Measurements from ENCODE around the gene KCNQ4.

Gene KCNQ4

DNA sequence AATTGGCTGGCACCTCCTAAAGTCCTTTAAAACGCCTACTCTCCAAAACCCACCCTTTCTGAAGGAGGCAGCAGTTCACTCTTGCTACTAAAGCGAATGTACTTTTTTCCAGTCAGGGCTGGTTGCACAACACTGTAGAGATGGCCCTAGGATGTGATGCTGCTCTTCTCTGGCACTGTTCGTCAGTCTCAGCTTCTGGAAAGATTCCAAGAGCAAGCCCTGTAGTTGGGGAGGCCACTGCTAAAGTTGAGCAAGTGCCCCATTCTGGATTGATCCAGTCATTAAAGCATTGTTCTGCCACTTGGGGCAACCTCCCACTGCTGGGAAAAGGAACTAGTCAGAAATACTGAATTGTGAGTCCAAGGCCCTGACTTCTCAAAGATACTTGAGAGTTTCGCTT is 28.5 kb upstream of the KCNQ4 start:
- DNase-seq, result no peak

DNA sequence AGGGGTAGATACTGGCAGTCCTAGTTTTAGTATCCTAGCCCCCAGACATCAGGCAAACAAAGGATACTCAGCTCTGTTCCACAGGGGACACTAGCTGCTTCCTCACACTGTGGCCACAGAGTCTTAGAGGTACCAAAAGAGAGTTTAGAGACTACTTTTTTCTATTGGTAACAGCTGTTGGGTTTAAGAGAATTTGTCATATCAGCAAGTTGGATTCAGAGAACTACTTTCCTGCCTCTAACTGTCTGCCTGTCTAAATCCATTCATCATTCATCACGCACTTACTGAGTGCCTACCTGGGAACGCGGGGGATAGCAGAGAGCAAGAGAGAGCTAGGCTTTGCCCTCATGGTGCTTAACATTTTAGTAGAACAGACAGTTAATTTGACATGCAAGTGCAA is 27.1 kb upstream of the KCNQ4 start:
- no peak for DNase-seq

DNA sequence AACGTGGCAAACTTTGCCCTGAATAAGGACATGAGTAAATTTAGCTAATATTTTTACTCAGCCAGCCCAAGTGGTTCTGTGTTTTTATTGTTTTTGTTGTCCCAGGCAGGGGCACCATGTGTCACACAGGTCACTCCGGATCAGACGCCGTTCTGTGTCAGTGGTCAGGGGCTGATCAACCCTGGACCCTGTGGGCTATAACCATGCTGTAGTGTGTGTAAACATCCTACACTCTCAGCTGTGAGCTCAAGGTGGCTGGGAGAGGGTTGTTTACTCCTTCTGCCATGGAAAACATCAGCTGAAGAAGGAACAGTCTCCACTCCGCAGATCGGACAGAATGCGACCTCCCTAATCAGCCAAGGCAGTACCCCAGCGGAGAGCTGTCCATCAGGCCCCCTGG is 26.5 kb upstream of the KCNQ4 start:
- DNase-seq, result no peak

- no peak for DNase-seq
Measured at GRCh38 chr1:40758004-40758403, 25.6 kb upstream of the KCNQ4 start.

DNA sequence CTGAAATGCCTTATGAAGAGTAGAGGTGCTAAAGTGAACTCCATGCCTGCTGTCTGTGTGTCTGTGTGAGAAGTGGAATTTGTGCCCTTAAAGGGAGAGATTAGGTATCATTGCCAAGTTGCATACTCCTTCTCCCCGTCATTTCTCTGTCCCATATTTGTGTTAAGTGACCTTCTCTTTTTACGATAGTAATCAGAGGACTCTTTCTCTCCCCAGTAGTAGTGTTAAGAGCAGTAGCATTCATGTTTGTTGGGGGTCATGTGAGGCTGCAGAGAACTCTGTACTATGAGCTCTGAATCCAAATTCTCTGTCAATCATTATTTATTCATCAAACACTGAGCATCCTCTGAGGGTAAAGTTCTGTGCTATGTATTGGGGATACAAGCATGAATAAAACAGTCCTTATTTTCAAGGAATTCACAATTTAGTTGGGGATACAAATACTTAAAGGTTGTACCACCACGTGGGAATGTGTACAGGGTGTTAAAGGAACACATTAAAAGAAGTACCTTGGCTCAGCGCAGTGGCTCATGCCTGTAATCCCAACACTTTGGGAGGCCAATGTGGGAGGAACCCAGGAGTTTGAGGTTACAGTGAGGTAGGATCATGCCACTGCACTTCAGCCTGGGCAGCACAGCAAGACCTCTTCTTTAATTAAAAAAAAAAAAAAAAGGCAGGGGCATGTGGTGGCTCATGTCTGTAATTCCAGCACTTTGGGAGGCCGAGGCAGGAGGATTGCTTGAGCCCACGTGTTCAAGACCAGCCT is 24.8 kb upstream of the KCNQ4 start:
- DNase-seq, result no peak

GRCh38 chr1:40760984-40761383 is 22.6 kb upstream of the KCNQ4 start:
- DNase-seq, result no peak

DNA sequence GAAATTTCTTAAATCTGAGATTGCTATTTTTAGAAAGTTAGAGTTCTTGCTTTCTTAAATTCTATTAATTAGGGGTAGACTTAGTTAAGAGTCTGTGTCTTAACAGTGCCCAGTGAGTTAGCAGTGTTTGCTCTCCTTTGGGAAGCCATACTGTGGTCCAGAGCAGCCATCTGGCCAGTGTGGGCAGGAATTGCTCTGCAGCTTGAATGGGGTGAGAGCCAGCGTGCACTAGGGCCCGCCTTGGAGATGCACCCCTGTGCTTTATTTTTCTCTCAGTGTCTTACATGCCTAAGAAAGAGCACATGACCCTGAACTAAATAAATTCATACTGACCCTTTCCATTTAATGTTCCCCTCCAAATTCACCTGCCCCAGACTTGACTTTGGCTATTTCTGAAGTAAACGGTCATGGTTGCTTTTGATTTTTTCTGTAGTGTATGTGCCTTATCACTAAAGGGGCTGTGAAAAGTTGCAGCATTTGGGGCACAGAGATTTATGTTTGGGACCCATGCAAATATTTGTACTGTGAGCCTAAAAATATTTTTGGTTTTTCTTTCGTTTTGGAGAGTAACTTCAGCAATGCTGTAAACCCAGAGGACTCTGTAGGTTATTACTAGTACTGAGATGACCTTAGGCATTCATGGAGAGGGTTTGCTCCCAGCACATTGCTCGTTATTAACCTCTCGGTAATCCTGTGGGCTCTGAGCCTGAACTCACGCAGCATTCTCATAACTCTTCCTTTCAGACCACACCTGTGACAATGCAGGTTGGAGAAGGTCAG is 21.3 kb upstream of the KCNQ4 start:
- no peak for DNase-seq

DNA sequence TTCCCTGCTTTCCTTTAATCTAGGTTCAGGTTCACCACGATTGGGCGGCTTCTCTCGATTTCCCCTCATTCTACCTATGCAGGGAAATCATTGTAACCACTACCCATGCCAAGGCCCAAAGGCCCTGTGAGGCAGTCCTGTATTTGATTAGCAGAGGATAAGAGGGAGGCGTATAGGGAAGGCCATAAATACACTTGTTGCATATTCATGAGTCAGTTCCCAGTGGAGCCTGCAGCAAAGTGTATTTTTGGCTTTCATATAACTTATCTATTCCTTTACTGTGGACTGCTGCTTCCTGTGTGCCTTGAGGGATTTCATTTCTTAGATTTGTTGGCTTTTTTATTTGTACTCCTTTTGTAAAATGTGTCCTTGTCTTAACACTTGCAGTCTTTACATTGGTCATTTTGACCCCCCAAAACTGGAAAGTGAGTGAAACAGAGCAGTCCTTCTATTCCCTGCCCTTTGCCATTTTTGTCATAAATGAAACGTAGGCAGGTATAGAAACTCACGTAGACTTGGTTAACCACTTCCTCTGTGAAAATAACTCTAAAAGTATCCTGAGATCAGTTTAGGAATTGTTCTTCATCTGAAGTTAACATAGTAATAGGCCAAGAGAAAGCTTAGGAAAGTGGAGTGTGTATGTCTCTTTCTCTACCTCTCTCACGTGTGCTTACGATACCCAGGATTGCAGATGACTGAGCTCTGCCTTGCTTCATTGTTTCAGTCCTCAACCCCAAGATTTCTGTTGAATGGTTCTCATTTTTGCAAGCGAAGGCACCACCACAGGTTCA is 19.6 kb upstream of the KCNQ4 start:
- no peak for DNase-seq

DNA sequence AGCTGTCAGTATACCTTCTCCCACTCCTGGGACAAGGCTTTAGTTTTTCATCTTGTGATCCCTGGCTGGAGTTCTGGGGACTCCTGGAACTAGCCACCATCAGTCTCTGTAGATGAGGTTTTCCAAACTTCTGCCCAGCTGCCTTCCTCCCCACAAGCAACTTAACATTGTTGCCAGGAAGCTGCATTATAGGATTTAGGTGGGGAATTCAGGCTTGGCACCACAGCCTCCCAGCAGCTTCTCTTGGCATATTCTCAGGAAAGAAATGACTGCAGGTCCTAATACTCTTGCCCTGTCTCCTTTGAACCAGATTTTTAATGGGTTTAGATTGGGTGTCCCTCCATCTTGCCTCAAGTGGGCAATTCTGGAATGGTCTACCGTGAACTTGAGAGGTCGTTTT is 18.6 kb upstream of the KCNQ4 start:
- DNase-seq, result no peak

GRCh38 chr1:40766017-40766416 is 17.6 kb upstream of the KCNQ4 start:
- no peak for DNase-seq

DNA sequence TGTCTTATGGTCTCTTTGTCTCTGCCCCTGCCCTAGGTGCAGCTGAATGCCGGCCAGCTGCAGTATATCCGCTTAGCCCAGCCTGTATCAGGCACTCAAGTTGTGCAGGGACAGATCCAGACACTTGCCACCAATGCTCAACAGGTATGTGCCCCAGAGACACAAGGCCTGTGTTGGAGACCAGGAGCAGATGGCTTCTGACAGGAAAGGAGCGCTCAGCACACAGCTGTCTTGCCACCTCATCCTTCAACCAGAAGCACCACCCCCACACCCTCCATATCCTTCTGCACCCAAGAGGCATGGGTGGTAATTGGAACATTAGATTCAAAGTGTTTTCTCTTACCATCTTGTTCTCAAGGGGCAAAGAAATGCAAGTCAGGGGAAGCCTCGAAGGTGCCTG is 17.0 kb upstream of the KCNQ4 start:
- no peak for DNase-seq

DNA sequence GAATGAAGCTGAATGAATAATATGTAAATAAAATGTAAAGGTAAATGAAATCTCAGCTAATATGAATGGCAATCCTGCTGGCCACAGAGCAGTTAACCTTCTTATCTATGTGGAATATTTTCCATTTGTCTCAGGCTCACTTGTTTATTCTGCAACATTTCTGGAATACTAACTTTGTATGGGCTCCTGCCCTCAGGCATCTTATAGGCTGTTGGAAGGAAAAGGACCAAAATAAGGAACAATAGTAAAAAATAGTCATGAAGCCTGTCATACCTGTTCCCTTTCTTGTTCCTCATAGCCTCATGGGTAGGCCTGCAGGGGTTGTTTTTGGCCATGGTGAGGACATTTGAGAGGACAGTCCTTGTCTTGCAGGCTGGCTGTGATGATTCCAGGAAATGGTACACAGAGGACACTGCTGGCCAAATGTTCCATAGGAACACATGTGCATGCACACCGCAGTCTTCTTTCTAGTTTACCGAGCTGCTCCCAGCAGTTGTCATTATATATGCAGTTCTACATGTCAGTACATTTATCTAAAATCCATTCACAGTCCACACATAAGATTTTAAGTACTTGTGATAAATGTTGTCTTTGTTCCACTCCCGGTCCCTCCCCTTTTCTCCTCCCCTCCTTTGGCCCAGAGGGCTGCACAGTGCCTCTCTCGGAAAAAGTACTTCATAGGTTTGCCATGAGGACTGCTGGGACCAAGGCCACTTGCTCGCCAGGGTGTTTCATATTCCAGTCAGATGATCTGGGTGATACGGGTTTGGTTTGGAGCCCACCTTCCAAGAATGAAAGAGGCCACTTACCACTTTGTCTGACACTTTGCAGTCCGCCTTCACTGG is 15.2 kb upstream of the KCNQ4 start:
- no peak for DNase-seq

DNA sequence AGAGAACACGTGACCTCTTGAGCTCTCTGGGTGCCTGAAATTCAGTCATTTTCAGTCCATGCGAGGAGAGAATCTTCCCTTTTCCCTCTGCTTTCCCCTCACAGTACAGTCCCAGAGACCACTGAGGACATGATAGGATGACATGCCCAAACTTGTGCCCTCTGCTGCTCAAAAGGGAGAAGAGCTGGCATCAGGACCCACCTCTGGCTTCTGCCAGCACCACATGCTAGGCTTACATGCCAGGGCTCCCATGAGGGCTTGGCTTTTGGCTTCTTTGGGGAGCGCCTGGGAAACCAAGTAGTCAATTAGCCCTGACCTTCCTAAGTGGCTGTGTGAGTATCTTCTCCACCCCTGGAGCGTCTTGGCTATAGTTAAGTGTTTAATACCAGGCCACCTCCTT is 13.8 kb upstream of the KCNQ4 start:
- DNase-seq, result no peak

GRCh38 chr1:40770296-40771070 is 13.1 kb upstream of the KCNQ4 start:
- no peak for DNase-seq

- no peak for DNase-seq
Measured at GRCh38 chr1:40772146-40772955, 11.2 kb upstream of the KCNQ4 start.

DNA sequence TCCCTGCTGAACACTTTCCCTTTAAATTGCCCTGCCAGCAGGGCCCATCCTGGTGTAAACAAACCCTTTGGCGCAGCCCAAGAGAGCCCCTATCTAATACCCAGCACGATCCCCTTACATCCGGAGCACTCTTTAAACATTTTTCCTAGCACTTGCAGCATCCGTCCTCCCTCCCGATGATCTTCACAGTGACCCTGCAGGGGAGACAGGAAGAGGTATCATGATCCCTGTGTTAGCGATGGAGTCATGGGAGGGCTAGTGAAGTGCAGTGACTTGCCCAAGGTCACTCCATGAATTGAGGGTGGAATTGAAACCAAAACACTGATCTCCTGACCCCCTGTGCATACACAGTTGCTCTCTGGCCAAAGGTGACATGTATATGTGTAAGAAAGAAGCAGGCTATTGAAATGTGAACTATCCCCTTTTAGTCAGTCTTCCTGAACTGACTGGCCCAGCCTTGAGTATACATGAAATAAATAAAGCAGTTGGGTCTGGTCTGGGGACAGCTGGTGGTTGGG is 9.8 kb upstream of the KCNQ4 start:
- DNase-seq, result no peak

DNA sequence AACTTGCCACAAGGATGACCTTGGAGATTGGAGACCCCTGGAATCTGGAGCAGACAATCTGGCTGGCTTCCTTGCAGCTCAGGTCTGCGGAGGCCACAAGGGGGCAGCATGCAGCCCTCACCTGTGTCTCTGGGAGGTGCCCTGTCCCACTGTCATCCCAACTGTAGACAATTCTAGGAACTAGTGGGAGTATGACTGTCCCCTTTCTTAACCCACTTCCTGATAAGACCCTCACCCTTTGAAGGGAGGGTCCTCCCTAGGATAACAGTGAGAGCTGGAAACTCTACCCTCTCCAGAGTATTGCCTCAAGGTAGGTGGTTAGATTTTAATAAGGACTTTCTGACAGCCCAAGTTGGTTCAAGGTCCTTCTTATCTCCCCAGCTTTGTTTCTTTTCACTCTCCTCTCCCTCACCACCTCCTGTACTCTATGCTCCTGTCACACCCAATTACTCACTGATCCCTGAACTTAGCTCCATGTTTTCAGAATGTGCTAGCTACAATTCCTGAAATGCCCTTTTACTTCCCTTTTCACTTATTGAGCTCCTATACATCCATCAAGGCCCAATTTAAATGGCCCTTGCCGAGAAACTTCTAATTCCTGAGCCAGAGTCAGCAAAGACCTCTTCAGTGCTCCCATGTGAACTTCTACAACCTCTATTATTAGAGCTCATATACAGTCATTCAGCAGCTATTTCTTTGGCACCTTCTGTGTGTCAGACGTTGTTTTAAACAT is 9.2 kb upstream of the KCNQ4 start:
- no peak for DNase-seq

DNA sequence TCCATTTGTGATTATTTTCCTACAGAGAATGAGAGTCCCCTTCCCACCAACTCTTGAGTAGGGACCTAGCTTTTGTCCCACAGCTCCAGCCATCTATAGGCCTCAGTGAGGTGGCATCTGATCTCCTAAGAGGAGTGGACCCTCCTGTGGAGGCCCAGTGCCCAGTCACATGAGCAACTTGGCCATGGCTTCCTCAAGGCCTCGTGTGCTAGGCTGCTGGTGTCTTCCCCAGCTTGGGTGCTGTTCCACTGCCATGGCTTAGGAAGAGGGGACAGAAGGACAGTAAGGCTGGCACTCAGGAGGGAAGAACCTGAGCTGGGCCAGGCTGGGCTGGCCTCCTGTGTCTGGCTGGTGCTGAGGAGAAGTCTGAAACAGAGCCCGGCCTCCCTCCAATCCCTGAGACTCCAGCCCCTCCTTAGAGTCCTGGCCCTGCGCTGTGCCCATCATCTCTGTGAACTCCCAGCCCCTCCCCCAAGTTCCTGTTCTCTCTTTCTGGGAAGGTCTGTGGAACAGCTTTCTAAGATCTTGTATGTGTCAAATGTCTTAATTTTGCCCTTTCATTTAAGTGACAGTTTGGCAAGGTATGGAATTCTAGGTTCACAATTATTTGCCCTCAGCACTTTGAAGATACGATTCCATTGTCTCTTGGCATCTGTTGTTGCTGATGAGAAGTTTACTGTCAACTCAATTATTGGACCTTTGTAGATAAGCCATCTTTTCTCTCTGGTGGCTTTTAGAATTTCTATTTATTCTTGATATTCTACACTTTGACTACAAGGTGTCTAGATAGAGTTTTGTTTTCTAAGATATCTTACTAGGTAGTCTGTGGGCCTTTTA is 7.1 kb upstream of the KCNQ4 start:
- DNase-seq, result no peak

Measured in fibroblast of skin of abdomen (primary cell).